CD8-positive, alpha-beta memory T cell (primary cell): ENCODE results near the gene PHF21B. TPM values are rescaled to one million over a fixed set of nuclear protein-coding genes. Genes with fewer than 3 reads are reported as not detected.

Source experiments
- CTCF ChIA-PET: fragments of 350-600 bp; sonication (Branson Sonifier 250); formaldehyde crosslinking; loops from one replicate; lab custom pipeline; 2021; ENCODE audit warnings: antibody characterized with exemption; lab: Charles Lee
- POLR2A ChIA-PET: fragments of 350-600 bp; sonication (Branson Sonifier 250); formaldehyde crosslinking; loops from one replicate; lab custom pipeline; 2021; ENCODE audit warnings: antibody characterized with exemption; lab: Charles Lee
- DNase-seq, 5 donors: peaks; one replicate each; pipeline versions ENCODE4 v3.0.0 to v3.0.0-alpha.2; 2020 to 2022; ENCODE audit warnings: mixed read lengths in 1 of 5
- H3K27ac ChIP-seq: one replicate; pipeline ENCODE4 v1.7.0; 2013; ENCODE audit warnings: low read depth, mild to moderate bottlenecking, low read length, moderate library complexity
- H3K27me3 ChIP-seq: 2 replicates; pipeline ENCODE4 v1.7.0; 2013; ENCODE audit warnings: low read length, mild to moderate bottlenecking; ENCODE audit not compliant: insufficient read depth, poor library complexity, severe bottlenecking
- H3K36me3 ChIP-seq: 2 replicates; pipeline ENCODE4 v1.7.0; 2013; ENCODE audit warnings: mild to moderate bottlenecking, low read length, moderate library complexity; ENCODE audit not compliant: insufficient read depth
- H3K4me1 ChIP-seq: 2 replicates; pipeline ENCODE4 v1.7.0; 2013; ENCODE audit warnings: mild to moderate bottlenecking, low read length, moderate library complexity; ENCODE audit not compliant: insufficient read depth
- H3K4me3 ChIP-seq: 2 replicates; pipeline ENCODE4 v1.7.0; 2013; ENCODE audit warnings: mild to moderate bottlenecking, low read length
- H3K9me3 ChIP-seq: 2 replicates; pipeline ENCODE4 v1.7.0; 2013; ENCODE audit warnings: mild to moderate bottlenecking, low read length
- H3K27ac Mint-ChIP-seq, 8 donors: one replicate each; pipeline ENCODE4 v1.8.0; 2020 to 2021; ENCODE audit warnings: mixed read lengths in 8 of 8, mild to moderate bottlenecking in 6 of 8, inconsistent platforms in 3 of 8, moderate library complexity in 3 of 8
- H3K27me3 Mint-ChIP-seq, 2 donors: one replicate each; pipeline ENCODE4 v1.8.0; 2020 to 2021; ENCODE audit warnings: mixed read lengths in 2 of 2, mild to moderate bottlenecking in 1 of 2, moderate library complexity in 1 of 2
- H3K36me3 Mint-ChIP-seq, 3 donors: one replicate each; pipeline ENCODE4 v1.8.0; 2020 to 2021; ENCODE audit warnings: mixed read lengths in 3 of 3, inconsistent platforms in 1 of 3, mild to moderate bottlenecking in 1 of 3
- H3K4me1 Mint-ChIP-seq, 3 donors: one replicate each; pipeline ENCODE4 v1.8.0; 2020 to 2021; ENCODE audit warnings: mixed read lengths in 3 of 3, inconsistent platforms in 1 of 3, mild to moderate bottlenecking in 1 of 3
- H3K4me3 Mint-ChIP-seq, 7 donors: one replicate each; pipeline ENCODE4 v1.8.0; 2020 to 2021; ENCODE audit warnings: mixed read lengths in 7 of 7, mild to moderate bottlenecking in 6 of 7, moderate library complexity in 4 of 7, inconsistent platforms in 2 of 7
- H3K9me3 Mint-ChIP-seq, 5 donors: one replicate each; pipeline ENCODE4 v1.8.0; 2020 to 2022; ENCODE audit warnings: mixed read lengths in 5 of 5, mild to moderate bottlenecking in 3 of 5, moderate library complexity in 2 of 5, inconsistent platforms in 1 of 5
- polyA plus RNA-seq: library from polyadenylated mRNA; unstranded; fragments of 300-500 nt; fragmentation: Illumina TruSeq; gene quantifications from one replicate; pipeline ENCODE4 v1.2.3, GENCODE V29; 2021
- total RNA-seq, 2 experiments: library from RNA; stranded (reverse); gene quantifications; one replicate each; pipeline ENCODE4 v1.2.3, GENCODE V29; 2021

PHF21B gene
- total and polyA plus RNA-seq, 3 experiments from 2014 or later: not detected

DNA sequence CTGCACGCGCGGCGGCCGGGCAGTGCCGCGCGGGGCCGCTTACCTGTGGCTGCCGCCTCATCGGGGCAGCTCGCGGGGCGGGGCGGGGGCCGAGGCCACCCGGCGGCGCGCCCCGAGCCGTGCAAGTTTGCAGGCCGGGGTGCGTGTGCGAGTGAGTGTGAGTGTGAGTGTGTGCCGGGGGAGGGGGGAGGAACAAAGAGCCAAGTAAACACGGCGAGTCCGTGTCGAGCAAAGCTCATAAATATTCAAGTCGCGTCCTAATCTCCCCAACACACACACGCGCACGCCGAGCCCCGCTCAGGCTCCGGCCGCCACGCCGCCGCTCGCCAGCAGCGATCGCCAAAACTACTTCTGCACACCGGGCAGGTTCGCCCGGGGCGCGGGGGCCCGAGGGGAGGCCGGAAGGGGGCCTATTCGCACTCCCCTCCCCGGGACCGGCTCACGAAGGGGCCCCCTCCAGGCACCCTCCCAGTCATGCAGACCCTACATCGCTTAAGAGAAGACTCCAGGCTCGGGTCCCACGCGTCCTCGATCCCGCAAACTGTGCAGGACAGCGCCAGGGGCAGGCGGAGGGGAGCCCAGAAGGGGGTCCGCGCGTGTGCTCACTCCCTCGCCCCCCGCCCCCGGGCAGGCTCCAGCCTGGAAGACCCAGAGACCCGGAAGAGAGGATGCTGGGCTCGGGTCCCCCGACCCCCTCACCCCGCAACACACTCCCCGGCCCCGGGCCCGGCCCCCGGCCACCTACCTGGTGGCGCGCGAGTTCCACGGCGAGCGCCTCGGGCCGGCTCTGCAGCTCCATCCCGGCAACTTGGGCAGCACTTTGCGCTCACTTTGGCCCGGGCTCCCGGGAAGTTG lies 827 bp downstream of the PHF21B start:
- Histone ChIP-seq H3K9me3 (no peaks in the 10 kb centered on the region), H3K27ac (no peak overlapping the region), H3K36me3 (no peaks in the 10 kb centered on the region), H3K4me3 (no peak overlapping the region), H3K27me3 (peaks cover 12% of the 10 kb centered on the region), H3K4me1 (peaks cover 7% of the 10 kb centered on the region)
- ChIA-PET CTCF (no interaction called here), POLR2A (no interaction called here)
- H3K36me3 Mint-ChIP-seq: no peaks in the 10 kb centered on the region
- peaks cover 0 to 3% (median 0%) of the 10 kb centered on the region in 5 donors for H3K9me3 Mint-ChIP-seq
- peaks cover 15 to 19% (median 18%) of the 10 kb centered on the region in 3 donors for H3K4me1 Mint-ChIP-seq
- peaks cover 48 to 59% of the 10 kb centered on the region in 2 donors for H3K27me3 Mint-ChIP-seq
- no peak overlapping the region for H3K27ac Mint-ChIP-seq
- no peak for DNase-seq
- peak overlapping the region in 5 of 7 donors; percentile 6 to 44 (median 28) for H3K4me3 Mint-ChIP-seq

DNA sequence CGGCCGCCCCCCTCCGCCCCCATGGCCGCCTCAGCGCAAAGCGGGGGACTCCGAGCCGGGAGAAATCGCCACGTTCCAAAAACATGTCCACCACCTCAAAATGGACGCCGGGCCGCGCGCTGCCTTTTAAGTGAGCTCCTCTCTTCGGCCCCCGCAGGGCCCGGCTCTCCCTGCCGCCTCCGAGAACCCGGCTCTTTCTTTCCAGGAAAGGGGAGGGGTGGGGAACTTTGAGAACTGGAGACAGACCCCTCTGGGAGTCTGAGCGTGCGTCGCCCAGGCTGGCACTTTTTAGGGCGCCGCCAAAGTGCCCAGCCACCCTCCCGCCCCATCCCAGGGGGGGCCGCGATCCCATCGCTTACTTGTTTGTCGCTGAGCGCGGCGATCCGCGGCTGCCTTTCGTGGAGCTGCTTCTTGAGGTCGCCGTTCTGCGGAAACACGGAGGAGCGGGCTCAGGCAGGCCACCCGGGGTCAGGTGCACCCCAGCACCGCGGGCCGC lies 1.6 kb downstream of the PHF21B start:
- POLR2A ChIA-PET: no interaction called here
- no peak overlapping the region for H3K4me3 ChIP-seq
- CTCF ChIA-PET: no interaction called here
- Mint-ChIP-seq H3K27me3 (peaks cover 52 to 65% of the 10 kb centered on the region in 2 donors), H3K4me3 (peak overlapping the region in 3 of 7 donors; percentile 12 to 48 (median 32)), H3K4me1 (peaks cover 15 to 19% (median 18%) of the 10 kb centered on the region in 3 donors), H3K9me3 (peaks cover 0 to 3% (median 0%) of the 10 kb centered on the region in 5 donors), H3K36me3 (no peaks in the 10 kb centered on the region), H3K27ac (no peak overlapping the region)
- DNase-seq: no peak
- H3K27ac ChIP-seq: no peak overlapping the region
- H3K4me1 ChIP-seq: peaks cover 7% of the 10 kb centered on the region
- H3K27me3 ChIP-seq: peaks cover 12% of the 10 kb centered on the region
- H3K36me3 ChIP-seq: no peaks in the 10 kb centered on the region
- H3K9me3 ChIP-seq: no peaks in the 10 kb centered on the region

DNA sequence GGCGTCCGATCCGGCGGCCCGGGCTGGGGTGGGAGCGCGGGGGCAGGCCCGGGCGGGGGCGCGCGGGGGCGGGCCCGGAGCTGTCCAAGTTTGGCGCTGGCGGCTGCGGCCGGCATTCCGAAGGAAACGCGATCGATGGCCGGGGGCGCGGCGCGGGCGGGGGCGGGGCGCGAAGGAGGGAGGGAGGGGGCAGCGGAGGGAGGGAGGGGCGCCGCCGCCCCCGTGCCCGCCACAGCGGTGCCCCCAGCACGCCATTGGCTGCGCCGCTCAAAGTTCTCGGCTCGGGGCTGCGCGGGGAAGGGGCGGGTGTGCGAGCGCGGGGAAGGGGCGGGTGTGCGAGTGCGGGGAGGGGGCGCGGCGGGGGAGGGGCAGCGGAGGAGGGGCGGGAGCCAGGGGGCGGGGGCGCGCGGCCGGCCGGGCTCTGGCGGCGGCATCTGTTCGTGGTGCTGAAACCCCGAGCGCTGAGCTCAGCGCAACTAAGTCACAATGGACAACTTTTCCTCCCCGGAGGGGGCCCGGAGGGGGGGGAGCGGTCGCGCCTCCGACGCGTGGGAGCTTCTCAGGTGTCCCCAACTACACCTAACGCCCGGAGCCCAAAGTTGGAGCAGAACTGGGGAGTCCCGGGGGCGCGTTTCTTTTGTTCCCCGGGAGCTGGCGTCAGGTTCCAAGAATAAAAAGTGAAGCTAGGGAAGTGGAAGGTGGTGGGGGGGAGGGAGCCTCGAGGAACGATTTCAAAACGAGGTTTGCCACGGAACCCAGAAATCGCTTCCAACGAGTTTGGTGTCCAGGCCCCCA lies 2.2 kb downstream of the PHF21B start:
- H3K27ac Mint-ChIP-seq: no peak overlapping the region
- peaks cover 47 to 65% of the 10 kb centered on the region in 2 donors for H3K27me3 Mint-ChIP-seq
- no peaks in the 10 kb centered on the region for H3K36me3 Mint-ChIP-seq
- no peak for DNase-seq
- H3K4me1 Mint-ChIP-seq: peaks cover 15 to 19% (median 18%) of the 10 kb centered on the region in 3 donors
- POLR2A ChIA-PET: no interaction called here
- H3K4me3 ChIP-seq: no peak overlapping the region
- H3K4me1 ChIP-seq: peaks cover 7% of the 10 kb centered on the region
- peaks cover 0 to 3% (median 0%) of the 10 kb centered on the region in 5 donors for H3K9me3 Mint-ChIP-seq
- no peak overlapping the region for H3K27ac ChIP-seq
- H3K27me3 ChIP-seq: peaks cover 12% of the 10 kb centered on the region
- no peaks in the 10 kb centered on the region for H3K36me3 ChIP-seq
- peak overlapping the region in 1 of 7 donors; percentile 48 for H3K4me3 Mint-ChIP-seq
- CTCF ChIA-PET: no interaction called here
- H3K9me3 ChIP-seq: no peaks in the 10 kb centered on the region

DNA sequence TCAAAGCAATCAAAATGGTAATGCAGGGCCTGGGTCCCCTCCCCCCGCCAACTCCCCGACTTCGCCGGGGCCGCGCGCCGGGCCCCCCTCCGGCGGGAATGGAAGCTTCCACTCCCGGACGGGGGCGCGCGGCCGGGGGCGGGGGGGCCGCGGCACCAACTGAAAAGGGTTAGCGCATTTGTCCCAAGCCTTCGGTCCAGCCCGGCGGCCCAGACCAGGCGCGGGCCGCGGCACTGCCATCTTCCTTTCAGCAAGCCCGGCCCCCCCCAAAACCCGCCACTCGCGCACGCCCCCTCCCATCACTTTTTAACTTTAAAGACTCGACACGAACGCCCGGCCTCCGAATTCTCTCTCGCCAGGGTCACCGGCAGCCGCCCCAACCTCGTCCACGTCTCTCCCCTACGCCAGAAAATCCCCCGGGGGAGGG lies 2.8 kb downstream of the PHF21B start:
- Mint-ChIP-seq H3K27ac (no peak overlapping the region), H3K27me3 (peaks cover 47 to 65% of the 10 kb centered on the region in 2 donors), H3K9me3 (peaks cover 0 to 3% (median 0%) of the 10 kb centered on the region in 5 donors), H3K4me3 (peak overlapping the region in 4 of 7 donors; percentile 48 to 72 (median 56)), H3K4me1 (peaks cover 15 to 19% (median 18%) of the 10 kb centered on the region in 3 donors), H3K36me3 (no peaks in the 10 kb centered on the region)
- Histone ChIP-seq H3K9me3 (no peaks in the 10 kb centered on the region), H3K27me3 (peaks cover 8% of the 10 kb centered on the region), H3K36me3 (no peaks in the 10 kb centered on the region), H3K4me1 (peaks cover 7% of the 10 kb centered on the region), H3K4me3 (no peak overlapping the region), H3K27ac (no peak overlapping the region)
- CTCF ChIA-PET: no interaction called here
- POLR2A ChIA-PET: no interaction called here
- DNase-seq: no peak

DNA sequence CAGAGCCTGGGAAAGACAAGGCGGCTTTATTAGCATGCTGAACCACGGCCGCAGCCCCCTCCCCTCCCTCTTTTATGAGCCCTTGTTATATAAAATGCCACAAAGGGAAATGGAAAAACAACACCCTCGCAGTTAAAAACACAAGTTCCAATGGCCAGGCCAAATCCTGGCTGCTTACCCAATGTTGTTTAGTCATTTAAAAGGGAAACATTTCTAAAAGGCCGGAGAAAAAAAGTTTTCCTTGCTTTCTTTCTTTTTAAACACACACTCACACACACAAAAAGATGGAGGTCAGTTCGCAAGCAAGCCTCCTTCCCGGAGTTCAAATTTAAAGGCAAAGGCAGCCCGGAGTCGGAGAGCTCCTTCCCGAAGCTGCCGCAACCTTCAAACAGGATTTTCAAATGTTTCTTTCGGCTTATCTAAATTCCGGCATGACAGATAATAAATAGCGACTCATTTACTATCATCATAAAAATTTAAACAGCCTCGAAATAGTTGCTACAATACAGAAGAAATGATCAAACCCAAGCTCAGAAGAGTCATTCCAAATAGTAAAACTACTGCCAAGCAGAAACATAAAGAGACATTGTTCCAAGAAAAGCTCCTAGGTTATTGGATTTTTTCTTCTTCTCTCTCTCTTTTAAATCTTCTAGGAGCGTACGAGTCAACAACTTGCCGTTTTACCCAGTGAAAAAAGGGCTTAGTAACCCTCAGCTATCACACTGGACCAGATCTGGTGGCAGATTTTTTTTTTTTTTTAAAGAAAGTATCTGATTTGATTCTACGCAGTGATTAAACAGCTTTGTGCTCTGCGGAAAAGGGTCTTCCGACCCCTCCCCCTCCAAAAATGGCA lies 3.5 kb downstream of the PHF21B start:
- no peak for DNase-seq
- peaks cover 15 to 19% (median 18%) of the 10 kb centered on the region in 3 donors for H3K4me1 Mint-ChIP-seq
- H3K9me3 Mint-ChIP-seq: peaks cover 0 to 3% (median 0%) of the 10 kb centered on the region in 5 donors
- ChIA-PET POLR2A (no interaction called here), CTCF (no interaction called here)
- H3K27me3 Mint-ChIP-seq: peaks cover 40 to 63% of the 10 kb centered on the region in 2 donors
- Histone ChIP-seq H3K4me3 (no peak overlapping the region), H3K27ac (no peak overlapping the region), H3K9me3 (no peaks in the 10 kb centered on the region), H3K36me3 (no peaks in the 10 kb centered on the region), H3K4me1 (peaks cover 7% of the 10 kb centered on the region), H3K27me3 (peaks cover 8% of the 10 kb centered on the region)
- peak overlapping the region in 6 of 7 donors; percentile 30 to 72 (median 52) for H3K4me3 Mint-ChIP-seq
- no peak overlapping the region for H3K27ac Mint-ChIP-seq
- no peaks in the 10 kb centered on the region for H3K36me3 Mint-ChIP-seq

DNA sequence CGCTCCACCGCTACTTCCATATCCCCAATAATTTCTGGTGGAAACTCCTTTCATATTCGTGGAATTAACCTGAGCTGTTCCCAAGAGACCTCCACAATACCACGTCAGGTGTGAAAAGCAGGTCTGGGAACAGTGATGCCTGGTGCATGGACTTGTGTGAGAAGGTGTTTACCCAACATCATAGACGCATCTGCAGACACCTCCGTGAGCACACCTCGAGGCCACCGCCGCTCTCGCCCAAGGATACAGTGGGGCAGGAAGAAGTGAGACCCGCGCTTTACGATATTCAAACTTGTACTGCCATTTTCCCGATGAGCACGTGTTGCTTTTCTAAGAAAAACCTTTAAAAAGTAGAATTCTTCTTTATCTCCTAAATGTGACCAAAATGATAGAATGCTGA lies 8.2 kb downstream of the PHF21B start:
- H3K4me3 Mint-ChIP-seq: no peak overlapping the region
- H3K9me3 ChIP-seq: no peaks in the 10 kb centered on the region
- H3K27ac ChIP-seq: no peak overlapping the region
- H3K4me1 ChIP-seq: no peaks in the 10 kb centered on the region
- H3K27ac Mint-ChIP-seq: no peak overlapping the region
- CTCF ChIA-PET: no interaction called here
- no peaks in the 10 kb centered on the region for H3K27me3 ChIP-seq
- no peaks in the 10 kb centered on the region for H3K36me3 Mint-ChIP-seq
- H3K9me3 Mint-ChIP-seq: peaks cover 0 to 3% (median 0%) of the 10 kb centered on the region in 5 donors
- POLR2A ChIA-PET: no interaction called here
- no peak for DNase-seq
- no peak overlapping the region for H3K4me3 ChIP-seq
- H3K36me3 ChIP-seq: no peaks in the 10 kb centered on the region
- H3K27me3 Mint-ChIP-seq: peaks cover 43 to 71% of the 10 kb centered on the region in 2 donors
- peaks cover 5 to 8% (median 7%) of the 10 kb centered on the region in 3 donors for H3K4me1 Mint-ChIP-seq

DNA sequence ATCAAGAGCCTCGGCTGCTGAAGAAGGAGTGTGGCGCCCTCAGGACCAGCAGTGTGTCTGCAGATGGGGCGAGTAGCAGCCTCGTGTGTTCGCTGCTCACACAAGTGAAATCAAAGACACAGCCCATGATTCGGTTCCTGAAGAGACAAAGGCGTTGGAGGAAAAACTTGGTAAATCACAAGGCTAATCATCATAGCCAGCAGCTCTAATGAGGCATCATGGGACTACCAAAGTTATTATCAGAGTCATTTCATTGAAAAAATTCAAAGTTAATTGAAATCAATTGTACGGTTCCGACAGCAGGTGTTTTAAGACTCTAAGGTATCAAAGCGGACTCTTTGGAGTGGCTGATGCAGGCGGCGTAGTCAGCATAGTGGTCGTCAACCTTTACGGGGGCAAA lies 9.5 kb downstream of the PHF21B start:
- no peak overlapping the region for H3K4me3 ChIP-seq
- no peak for DNase-seq
- POLR2A ChIA-PET: no interaction called here
- no peaks in the 10 kb centered on the region for H3K4me1 Mint-ChIP-seq
- H3K4me1 ChIP-seq: no peaks in the 10 kb centered on the region
- H3K9me3 ChIP-seq: no peaks in the 10 kb centered on the region
- no peaks in the 10 kb centered on the region for H3K36me3 ChIP-seq
- no peak overlapping the region for H3K4me3 Mint-ChIP-seq
- peaks cover 34 to 61% of the 10 kb centered on the region in 2 donors for H3K27me3 Mint-ChIP-seq
- no peaks in the 10 kb centered on the region for H3K36me3 Mint-ChIP-seq
- no peak overlapping the region for H3K27ac Mint-ChIP-seq
- H3K27me3 ChIP-seq: no peaks in the 10 kb centered on the region
- no peak overlapping the region for H3K27ac ChIP-seq
- CTCF ChIA-PET: no interaction called here
- H3K9me3 Mint-ChIP-seq: no peaks in the 10 kb centered on the region
